Activated CD4-positive, alpha-beta T cell treated with anti-CD3 and anti-CD28 coated beads, Interleukin-2, amount 10 ng/mL, durations not matched to agents 7 days and 5 days (primary cell): ENCODE results near the gene CPLX3. TPM values are rescaled to one million over a fixed set of nuclear protein-coding genes. Genes with fewer than 3 reads are reported as not detected.
A peak's percentile ranks its signal among the peaks of the same experiment; 100 is the strongest.

Source experiments
- CTCF ChIA-PET: fragments of 350-600 bp; sonication (Branson Sonifier 250); formaldehyde crosslinking; loops from one replicate; lab custom pipeline; 2021; ENCODE audit warnings: antibody characterized with exemption; lab: Charles Lee
- POLR2A ChIA-PET: fragments of 350-600 bp; sonication (Branson Sonifier 250); formaldehyde crosslinking; loops from one replicate; lab custom pipeline; 2021; ENCODE audit warnings: antibody characterized with exemption; lab: Charles Lee
- DNase-seq: peaks from one replicate; pipeline ENCODE4 v3.0.0-alpha.2; 2020
- H3K27ac Mint-ChIP-seq: one replicate; pipeline ENCODE4 v1.8.0; 2021; ENCODE audit warnings: mild to moderate bottlenecking, moderate library complexity, mixed read lengths
- H3K27me3 Mint-ChIP-seq: one replicate; pipeline ENCODE4 v1.8.0; 2021; ENCODE audit warnings: mixed read lengths
- H3K36me3 Mint-ChIP-seq: one replicate; pipeline ENCODE4 v1.8.0; 2021; ENCODE audit warnings: low read depth, mixed read lengths
- H3K4me1 Mint-ChIP-seq: one replicate; pipeline ENCODE4 v1.8.0; 2021; ENCODE audit warnings: mixed read lengths
- H3K4me3 Mint-ChIP-seq: one replicate; pipeline ENCODE4 v1.8.0; 2021; ENCODE audit warnings: mild to moderate bottlenecking, moderate library complexity, mixed read lengths
- H3K9me3 Mint-ChIP-seq: one replicate; pipeline ENCODE4 v1.8.0; 2021; ENCODE audit warnings: mixed read lengths
- total RNA-seq, 2 experiments: library from RNA; stranded (reverse); gene quantifications; one replicate each; pipeline ENCODE4 v1.2.3, GENCODE V29; 2021

Gene CPLX3
- total RNA-seq, 2 experiments from 2014 or later, result 0.12 to 0.19 TPM

GRCh38 chr15:74844319-74845207 lies 18.1 kb downstream of the CPLX3 start:
- peak overlapping the region; percentile 48 for H3K4me3 Mint-ChIP-seq
- H3K4me1 Mint-ChIP-seq, result peaks cover 58% of the 10 kb centered on the region
- CTCF ChIA-PET, result interaction anchor here (0.6 to 3.3 kb wide), 17 partner anchors 9 to 74 kb away, joined by 3 to 23 read pairs (median 4); partner anchors contain the start of genes FAM219B and MPI
- no peak for DNase-seq
- H3K27ac Mint-ChIP-seq, result peak overlapping the region; percentile 95
- H3K9me3 Mint-ChIP-seq, result no peaks in the 10 kb centered on the region
- H3K27me3 Mint-ChIP-seq, result no peaks in the 10 kb centered on the region
- POLR2A ChIA-PET, result interaction anchor here (0.6 to 1.3 kb wide), 4 partner anchors 25 to 624 kb away, joined by 3 to 5 read pairs (median 3); partner anchors contain the start of gene COX5A
- peaks cover 43% of the 10 kb centered on the region for H3K36me3 Mint-ChIP-seq

GRCh38 chr15:74845208-74845568 lies 18.8 kb downstream of the CPLX3 start:
- peak overlapping the region; percentile 48 for H3K4me3 Mint-ChIP-seq
- peak overlapping the region; percentile 95 for H3K27ac Mint-ChIP-seq
- DNase-seq, result peak; percentile 78
- CTCF ChIA-PET, result interaction anchor here (0.6 to 3.3 kb wide), 13 partner anchors 8 to 74 kb away, joined by 3 to 23 read pairs (median 4); partner anchors contain the start of gene FAM219B
- peaks cover 43% of the 10 kb centered on the region for H3K36me3 Mint-ChIP-seq
- no peaks in the 10 kb centered on the region for H3K9me3 Mint-ChIP-seq
- no peaks in the 10 kb centered on the region for H3K27me3 Mint-ChIP-seq
- POLR2A ChIA-PET, result interaction anchor here (0.7 to 1.3 kb wide), 2 partner anchors 25 to 39 kb away, joined by 3 to 5 read pairs; no protein-coding TSS in a partner anchor
- peaks cover 58% of the 10 kb centered on the region for H3K4me1 Mint-ChIP-seq

GRCh38 chr15:74845581-74845980 lies 19.2 kb downstream of the CPLX3 start:
- DNase-seq, result peak; percentile 41
- H3K9me3 Mint-ChIP-seq, result no peaks in the 10 kb centered on the region
- H3K4me3 Mint-ChIP-seq, result peak overlapping the region; percentile 48
- peaks cover 45% of the 10 kb centered on the region for H3K36me3 Mint-ChIP-seq
- peak overlapping the region; percentile 95 for H3K27ac Mint-ChIP-seq
- H3K27me3 Mint-ChIP-seq, result no peaks in the 10 kb centered on the region
- H3K4me1 Mint-ChIP-seq, result peaks cover 57% of the 10 kb centered on the region
- ChIA-PET POLR2A (interaction anchor here (1.3 kb wide), 1 partner anchor 24 kb away, joined by 5 read pairs; no protein-coding TSS in a partner anchor), CTCF (interaction anchor here (0.5 to 1.9 kb wide), 9 partner anchors 8 to 56 kb away, joined by 3 to 7 read pairs (median 4); no protein-coding TSS in a partner anchor)

GRCh38 chr15:74847432-74847831 lies 21.0 kb downstream of the CPLX3 start:
- Mint-ChIP-seq H3K27ac (no peak overlapping the region), H3K9me3 (no peaks in the 10 kb centered on the region), H3K27me3 (no peaks in the 10 kb centered on the region), H3K4me1 (peaks cover 39% of the 10 kb centered on the region), H3K4me3 (no peak overlapping the region), H3K36me3 (peaks cover 46% of the 10 kb centered on the region)
- DNase-seq, result no peak
- CTCF ChIA-PET, result interaction anchor here (1.2 to 3.0 kb wide), 5 partner anchors 11 to 60 kb away, joined by 3 to 11 read pairs (median 8); no protein-coding TSS in a partner anchor
- POLR2A ChIA-PET, result no interaction called here

- H3K4me3 Mint-ChIP-seq, result no peak overlapping the region
- H3K9me3 Mint-ChIP-seq, result no peaks in the 10 kb centered on the region
- H3K27me3 Mint-ChIP-seq, result no peaks in the 10 kb centered on the region
- ChIA-PET POLR2A (no interaction called here), CTCF (interaction anchor here (1.0 kb wide), 1 partner anchor 9 kb away, joined by 3 read pairs; no protein-coding TSS in a partner anchor)
- peaks cover 16% of the 10 kb centered on the region for H3K4me1 Mint-ChIP-seq
- no peak overlapping the region for H3K27ac Mint-ChIP-seq
- no peak for DNase-seq
- peaks cover 39% of the 10 kb centered on the region for H3K36me3 Mint-ChIP-seq
Observed at GRCh38 chr15:74850393-74850792, 24.0 kb downstream of the CPLX3 start.

- no peak overlapping the region for H3K27ac Mint-ChIP-seq
- ChIA-PET CTCF (interaction anchor here (0.5 to 1.3 kb wide), 3 partner anchors 11 to 50 kb away, joined by 3 to 6 read pairs (median 4); no protein-coding TSS in a partner anchor), POLR2A (no interaction called here)
- DNase-seq, result no peak
- no peaks in the 10 kb centered on the region for H3K27me3 Mint-ChIP-seq
- H3K4me3 Mint-ChIP-seq, result no peak overlapping the region
- peaks cover 14% of the 10 kb centered on the region for H3K4me1 Mint-ChIP-seq
- peaks cover 30% of the 10 kb centered on the region for H3K36me3 Mint-ChIP-seq
- no peaks in the 10 kb centered on the region for H3K9me3 Mint-ChIP-seq
Observed at GRCh38 chr15:74851960-74852359, 25.5 kb downstream of the CPLX3 start.

- ChIA-PET POLR2A (no interaction called here), CTCF (interaction anchor here (0.6 to 2.0 kb wide), 6 partner anchors 11 to 216 kb away, joined by 3 to 9 read pairs (median 3); no protein-coding TSS in a partner anchor)
- Mint-ChIP-seq H3K27ac (no peak overlapping the region), H3K36me3 (peaks cover 15% of the 10 kb centered on the region), H3K4me3 (no peak overlapping the region), H3K4me1 (peaks cover 33% of the 10 kb centered on the region), H3K9me3 (no peaks in the 10 kb centered on the region), H3K27me3 (no peaks in the 10 kb centered on the region)
- DNase-seq, result no peak
Observed at GRCh38 chr15:74854453-74855022, 28.1 kb downstream of the CPLX3 start.

- Mint-ChIP-seq H3K9me3 (no peaks in the 10 kb centered on the region), H3K4me1 (peaks cover 36% of the 10 kb centered on the region), H3K4me3 (no peak overlapping the region), H3K27ac (peak overlapping the region; percentile 41), H3K27me3 (no peaks in the 10 kb centered on the region), H3K36me3 (peaks cover 12% of the 10 kb centered on the region)
- ChIA-PET CTCF (interaction anchor here (0.6 to 1.8 kb wide), 5 partner anchors 9 to 315 kb away, joined by 3 to 7 read pairs (median 3); partner anchors contain the start of gene ARID3B), POLR2A (no interaction called here)
- DNase-seq, result no peak
Observed at GRCh38 chr15:74855857-74856256, 29.4 kb downstream of the CPLX3 start.

GRCh38 chr15:74856537-74856936 lies 30.1 kb downstream of the CPLX3 start:
- H3K27ac Mint-ChIP-seq, result no peak overlapping the region
- ChIA-PET CTCF (interaction anchor here (0.9 to 1.8 kb wide), 2 partner anchors 14 kb away, joined by 3 to 7 read pairs; no protein-coding TSS in a partner anchor), POLR2A (no interaction called here)
- H3K27me3 Mint-ChIP-seq, result no peaks in the 10 kb centered on the region
- H3K9me3 Mint-ChIP-seq, result no peaks in the 10 kb centered on the region
- peaks cover 9% of the 10 kb centered on the region for H3K36me3 Mint-ChIP-seq
- DNase-seq, result no peak
- H3K4me3 Mint-ChIP-seq, result no peak overlapping the region
- peaks cover 38% of the 10 kb centered on the region for H3K4me1 Mint-ChIP-seq

GRCh38 chr15:74857082-74857655 lies 30.7 kb downstream of the CPLX3 start:
- no peak for DNase-seq
- H3K4me1 Mint-ChIP-seq, result peaks cover 38% of the 10 kb centered on the region
- ChIA-PET CTCF (interaction anchor here (1.1 to 1.8 kb wide), 2 partner anchors 13 to 15 kb away, joined by 3 to 7 read pairs; no protein-coding TSS in a partner anchor), POLR2A (no interaction called here)
- H3K36me3 Mint-ChIP-seq, result peaks cover 9% of the 10 kb centered on the region
- H3K9me3 Mint-ChIP-seq, result no peaks in the 10 kb centered on the region
- no peak overlapping the region for H3K4me3 Mint-ChIP-seq
- H3K27me3 Mint-ChIP-seq, result no peaks in the 10 kb centered on the region
- H3K27ac Mint-ChIP-seq, result peak overlapping the region; percentile 73

GRCh38 chr15:74857671-74858368 lies 31.4 kb downstream of the CPLX3 start:
- H3K27me3 Mint-ChIP-seq, result no peaks in the 10 kb centered on the region
- DNase-seq, result no peak
- H3K27ac Mint-ChIP-seq, result peak overlapping the region; percentile 73
- H3K4me1 Mint-ChIP-seq, result peaks cover 38% of the 10 kb centered on the region
- H3K9me3 Mint-ChIP-seq, result no peaks in the 10 kb centered on the region
- peaks cover 9% of the 10 kb centered on the region for H3K36me3 Mint-ChIP-seq
- no peak overlapping the region for H3K4me3 Mint-ChIP-seq
- CTCF ChIA-PET, result interaction anchor here (0.9 to 1.6 kb wide), 11 partner anchors 10 to 70 kb away, joined by 3 to 8 read pairs (median 4); partner anchors contain the start of genes SCAMP2 and ULK3
- POLR2A ChIA-PET, result interaction anchor here (0.9 to 1.6 kb wide), 2 partner anchors 12 to 44 kb away, joined by 5 read pairs; no protein-coding TSS in a partner anchor
